Loucy (cell line): ENCODE data around the gene TMEM164.

Source experiments
- H2AFZ ChIP-seq: fragments of 200-600 bp; sonication (generic); 2 replicates; pipeline ENCODE4 v1.6.0; 2016; ENCODE audit warnings: antibody characterized with exemption, mild to moderate bottlenecking, low read length, moderate library complexity
- H3F3A ChIP-seq: fragments of 200-600 bp; 2 replicates; pipeline ENCODE4 v1.6.0; 2016; ENCODE audit warnings: antibody characterized with exemption, low read depth, mild to moderate bottlenecking
- H3K27me3 ChIP-seq: fragments of 200-600 bp; sonication (generic); 2 replicates; pipeline ENCODE4 v1.6.1; 2014; ENCODE audit warnings: low read length, mild to moderate bottlenecking; ENCODE audit not compliant: insufficient read depth, poor library complexity, severe bottlenecking
- H3K36me3 ChIP-seq: fragments of 200-600 bp; sonication (generic); 2 replicates; pipeline ENCODE4 v1.6.1; 2016; ENCODE audit warnings: low read length; ENCODE audit not compliant: insufficient read depth
- H3K4me1 ChIP-seq: fragments of 200-600 bp; sonication (generic); 2 replicates; pipeline ENCODE4 v1.5.1; 2014; ENCODE audit warnings: low read length, mild to moderate bottlenecking; ENCODE audit not compliant: insufficient read depth, poor library complexity, severe bottlenecking
- H3K4me2 ChIP-seq: fragments of 200-600 bp; sonication (generic); 2 replicates; pipeline ENCODE4 v1.6.0; 2014; ENCODE audit warnings: antibody characterized with exemption, low read length, low read depth, mild to moderate bottlenecking; ENCODE audit not compliant: poor library complexity, severe bottlenecking
- H3K4me3 ChIP-seq: fragments of 200-600 bp; sonication (generic); 2 replicates; pipeline ENCODE4 v1.5.1; 2014; ENCODE audit warnings: low read length, mild to moderate bottlenecking, mixed read lengths; ENCODE audit not compliant: poor library complexity, severe bottlenecking
- H3K79me2 ChIP-seq: fragments of 200-600 bp; sonication (generic); 2 replicates; pipeline ENCODE4 v1.6.1; 2014; ENCODE audit warnings: low read length; ENCODE audit not compliant: insufficient read depth
- H3K9ac ChIP-seq: fragments of 200-600 bp; sonication (generic); 2 replicates; pipeline ENCODE4 v1.6.0; 2014; ENCODE audit warnings: mild to moderate bottlenecking, low read depth, low read length, moderate library complexity; ENCODE audit not compliant: poor library complexity, severe bottlenecking
- H3K9me2 ChIP-seq: fragments of 200-600 bp; sonication (generic); replicated peaks from 2 replicates; pipeline ENCODE4 v1.6.1; 2016; ENCODE audit warnings: low read depth, low read length, mixed read lengths
- H3K9me3 ChIP-seq: fragments of 200-600 bp; sonication (generic); 2 replicates; pipeline ENCODE4 v1.6.1; 2014; ENCODE audit warnings: mild to moderate bottlenecking, antibody characterized with exemption, low read length, low read depth; ENCODE audit not compliant: insufficient read depth
- H4K20me1 ChIP-seq: fragments of 200-600 bp; sonication (generic); 2 replicates; pipeline ENCODE4 v1.6.0; 2014; ENCODE audit warnings: antibody characterized with exemption, low read length, mild to moderate bottlenecking; ENCODE audit not compliant: insufficient read depth, poor library complexity, severe bottlenecking
- EZH2phosphoT487 ChIP-seq: fragments of 200-600 bp; IDR thresholded peaks from 2 replicates; pipeline ENCODE4 v1.6.1; 2018; ENCODE audit warnings: antibody characterized with exemption, mild to moderate bottlenecking, moderate library complexity, borderline replicate concordance
- TF ChIP-seq, protein P1 (sequence below): fragments of 200-600 bp; sonication (generic); conservative IDR thresholded peaks from 2 replicates; pipeline ENCODE4 v1.5.1; 2014; ENCODE audit warnings: mild to moderate bottlenecking, antibody characterized with exemption, low read length

TMEM164 gene

DNA sequence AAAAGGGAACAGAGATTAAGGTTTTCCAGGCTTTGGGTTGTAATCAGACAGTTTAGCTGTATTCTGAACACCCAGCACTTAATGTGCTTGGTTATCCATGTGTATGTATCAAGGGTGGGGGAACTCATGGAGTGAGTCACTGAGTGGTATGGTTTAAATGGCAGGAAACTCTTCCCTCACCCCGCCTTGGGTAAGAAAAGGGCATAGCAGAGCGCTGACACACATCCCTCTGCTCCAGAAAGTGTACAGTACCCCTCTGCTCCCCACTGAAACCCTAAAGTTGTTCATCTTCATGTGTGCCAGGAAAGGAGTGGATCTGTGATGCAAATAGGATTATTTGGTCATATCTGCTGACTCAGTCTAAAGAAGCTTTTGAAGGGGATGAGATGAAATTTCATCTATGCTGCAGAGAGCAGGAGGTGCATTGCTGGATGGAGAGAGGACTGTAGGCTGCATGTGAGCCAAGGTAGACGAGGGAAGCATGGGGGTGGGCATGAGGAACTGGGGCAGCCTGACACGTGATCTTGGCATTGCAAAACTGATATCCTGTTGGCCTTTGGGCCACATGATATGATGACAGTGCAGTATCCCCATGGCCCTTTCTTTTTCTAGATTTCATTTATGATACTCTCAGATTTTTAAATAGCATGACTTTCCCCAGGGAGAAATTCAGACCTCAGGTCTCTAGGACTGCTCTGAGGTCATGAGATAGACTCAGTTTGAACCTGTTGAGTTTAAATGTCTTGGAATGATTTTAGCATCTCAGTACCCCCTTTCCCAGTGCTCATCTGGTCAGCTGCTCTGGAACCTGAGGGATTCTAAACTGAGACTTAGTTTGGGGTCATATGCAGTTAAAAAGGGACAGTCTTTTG lies 84.8 kb downstream of the TMEM164 start:
- Histone ChIP-seq H3K79me2 (peaks cover 12% of the 10 kb centered on the region; the same call in 1 of the 2 replicates), H3K4me2 (peak overlapping the region; percentile 48), H3K9me2 (no peaks in the 10 kb centered on the region), H3K27me3 (no peaks in the 10 kb centered on the region), H3F3A (no peaks in the 10 kb centered on the region; the same call in 1 of the 2 replicates), H2AFZ (no peak overlapping the region), H3K9me3 (no peaks in the 10 kb centered on the region), H3K9ac (no peak overlapping the region), H3K4me1 (peaks cover 39% of the 10 kb centered on the region), H3K4me3 (no peak overlapping the region), H4K20me1 (peaks cover 21% of the 10 kb centered on the region), H3K36me3 (no peaks in the 10 kb centered on the region)
- no peak for TF ChIP-seq EZH2phosphoT487
- TF ChIP-seq, protein P1, sequence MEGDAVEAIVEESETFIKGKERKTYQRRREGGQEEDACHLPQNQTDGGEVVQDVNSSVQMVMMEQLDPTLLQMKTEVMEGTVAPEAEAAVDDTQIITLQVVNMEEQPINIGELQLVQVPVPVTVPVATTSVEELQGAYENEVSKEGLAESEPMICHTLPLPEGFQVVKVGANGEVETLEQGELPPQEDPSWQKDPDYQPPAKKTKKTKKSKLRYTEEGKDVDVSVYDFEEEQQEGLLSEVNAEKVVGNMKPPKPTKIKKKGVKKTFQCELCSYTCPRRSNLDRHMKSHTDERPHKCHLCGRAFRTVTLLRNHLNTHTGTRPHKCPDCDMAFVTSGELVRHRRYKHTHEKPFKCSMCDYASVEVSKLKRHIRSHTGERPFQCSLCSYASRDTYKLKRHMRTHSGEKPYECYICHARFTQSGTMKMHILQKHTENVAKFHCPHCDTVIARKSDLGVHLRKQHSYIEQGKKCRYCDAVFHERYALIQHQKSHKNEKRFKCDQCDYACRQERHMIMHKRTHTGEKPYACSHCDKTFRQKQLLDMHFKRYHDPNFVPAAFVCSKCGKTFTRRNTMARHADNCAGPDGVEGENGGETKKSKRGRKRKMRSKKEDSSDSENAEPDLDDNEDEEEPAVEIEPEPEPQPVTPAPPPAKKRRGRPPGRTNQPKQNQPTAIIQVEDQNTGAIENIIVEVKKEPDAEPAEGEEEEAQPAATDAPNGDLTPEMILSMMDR, result no peak

DNA sequence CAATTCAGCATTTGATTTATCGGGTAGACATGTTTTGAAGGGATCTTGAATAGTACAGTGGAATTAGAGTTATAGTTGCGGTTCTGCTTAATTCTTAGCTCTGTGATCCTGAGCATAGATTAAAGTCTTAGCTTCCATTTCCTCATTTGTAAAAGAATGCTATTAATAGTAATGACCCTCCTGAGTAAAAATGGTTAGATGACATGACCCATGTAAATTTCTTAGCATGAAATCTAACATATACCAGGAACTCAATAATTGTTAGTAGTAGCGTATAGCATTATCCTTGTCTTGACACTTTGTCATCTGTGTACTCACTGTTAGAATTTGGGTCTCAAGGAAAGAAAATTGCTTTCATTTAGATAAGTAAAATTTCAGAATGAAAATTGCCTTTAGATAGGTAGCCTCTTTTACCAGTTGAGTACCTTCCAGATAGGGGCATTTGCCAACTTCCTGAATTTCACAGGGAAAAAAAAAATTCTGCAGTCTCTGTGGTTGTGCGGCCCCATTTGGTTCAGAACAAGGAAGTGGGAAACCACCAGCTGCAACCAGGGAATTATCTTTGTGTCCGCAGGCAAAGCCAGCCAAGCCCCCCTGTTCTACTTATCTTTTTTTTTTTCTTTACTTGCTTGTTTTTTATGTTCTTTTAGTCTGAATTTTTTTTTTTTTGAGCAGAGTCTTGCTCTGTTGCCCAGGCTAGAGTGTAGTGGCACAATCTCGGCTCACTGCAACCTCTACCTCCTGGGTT lies 86.9 kb downstream of the TMEM164 start:
- Histone ChIP-seq H3K79me2 (peaks cover 7% of the 10 kb centered on the region; the same call in 1 of the 2 replicates), H3F3A (no peaks in the 10 kb centered on the region; the same call in 1 of the 2 replicates), H3K4me1 (peaks cover 39% of the 10 kb centered on the region), H3K9me2 (no peaks in the 10 kb centered on the region), H3K4me3 (no peak overlapping the region), H3K36me3 (no peaks in the 10 kb centered on the region), H3K9me3 (no peaks in the 10 kb centered on the region), H2AFZ (no peak overlapping the region), H4K20me1 (peaks cover 21% of the 10 kb centered on the region), H3K27me3 (no peaks in the 10 kb centered on the region), H3K9ac (no peak overlapping the region), H3K4me2 (peak overlapping the region; percentile 13)
- no peak for TF ChIP-seq EZH2phosphoT487
- TF ChIP-seq, protein P1, result no peak

DNA sequence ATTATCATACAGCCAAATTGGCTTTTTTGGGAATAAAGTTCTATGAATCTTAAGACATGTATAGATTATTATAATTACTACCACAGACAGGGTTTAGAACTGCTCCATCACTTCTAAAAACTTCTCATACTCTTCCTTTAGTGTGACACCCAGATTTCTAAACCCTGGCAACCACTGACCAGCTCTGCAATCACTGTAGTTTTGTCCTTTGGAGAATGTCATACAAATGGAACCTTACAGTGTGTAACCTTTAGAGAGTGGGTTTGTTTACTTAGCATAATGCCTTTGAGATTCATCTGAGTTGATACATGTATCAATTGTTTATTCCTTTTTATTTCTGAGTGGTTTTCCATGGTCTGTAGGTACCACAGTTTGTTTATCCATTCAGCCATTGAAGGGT lies 95.0 kb downstream of the TMEM164 start:
- Histone ChIP-seq H3K4me3 (no peak overlapping the region), H3K9ac (no peak overlapping the region), H3K36me3 (no peaks in the 10 kb centered on the region; the same call in 1 of the 2 replicates), H2AFZ (no peak overlapping the region), H3K4me2 (no peak overlapping the region), H3F3A (no peaks in the 10 kb centered on the region), H3K9me2 (no peaks in the 10 kb centered on the region), H3K27me3 (no peaks in the 10 kb centered on the region), H3K9me3 (no peaks in the 10 kb centered on the region), H3K4me1 (no peaks in the 10 kb centered on the region), H3K79me2 (peaks cover 11% of the 10 kb centered on the region; the same call in 1 of the 2 replicates), H4K20me1 (peaks cover 3% of the 10 kb centered on the region)
- TF ChIP-seq, protein P1, result no peak
- TF ChIP-seq EZH2phosphoT487, result no peak
